IPS DF 6.9 (cell line): ENCODE measurements around the gene CDK17.
"Not testable (repeated sequence)": the region's sequence is repeated elsewhere in the genome, so short reads cannot be mapped to it uniquely, and the experiment has no call there.

Experiments used
- DNase-seq: peaks from one replicate; pipeline ENCODE4 v3.0.0-alpha.2; 2013; ENCODE audit warnings: low read depth, low spot score
- H3K27ac ChIP-seq: one replicate; pipeline ENCODE4 v1.5.1; 2013; ENCODE audit warnings: low read length, control low read depth
- H3K27me3 ChIP-seq: 2 replicates; pipeline ENCODE4 v1.6.1; 2013; ENCODE audit warnings: mild to moderate bottlenecking, low read length; ENCODE audit not compliant: control insufficient read depth, insufficient read depth
- H3K36me3 ChIP-seq: 2 replicates; pipeline ENCODE4 v1.6.1; 2013; ENCODE audit warnings: low read length; ENCODE audit not compliant: control insufficient read depth, insufficient read depth
- H3K4me1 ChIP-seq: 2 replicates; pipeline ENCODE4 v1.6.1; 2013; ENCODE audit warnings: low read length; ENCODE audit not compliant: control insufficient read depth, insufficient read depth
- H3K4me3 ChIP-seq: 2 replicates; pipeline ENCODE4 v1.5.1; 2013; ENCODE audit warnings: mild to moderate bottlenecking, low read length
- H3K9me3 ChIP-seq: 2 replicates; pipeline ENCODE4 v1.6.1; 2013; ENCODE audit warnings: low read length, inconsistent platforms; ENCODE audit not compliant: control insufficient read depth, insufficient read depth
- WGBS: extraction: QIAGEN DNeasy Blood & Tissue Kit; methylation state at CpG from one replicate; pipeline ENCODE4 v1.1.7; 2013; ENCODE audit warnings: mixed read lengths, missing lambda C conversion rate; ENCODE audit not compliant: insufficient read length, insufficient coverage; 5-methylcytosine and 5-hydroxymethylcytosine counted together

CDK17 gene

DNA sequence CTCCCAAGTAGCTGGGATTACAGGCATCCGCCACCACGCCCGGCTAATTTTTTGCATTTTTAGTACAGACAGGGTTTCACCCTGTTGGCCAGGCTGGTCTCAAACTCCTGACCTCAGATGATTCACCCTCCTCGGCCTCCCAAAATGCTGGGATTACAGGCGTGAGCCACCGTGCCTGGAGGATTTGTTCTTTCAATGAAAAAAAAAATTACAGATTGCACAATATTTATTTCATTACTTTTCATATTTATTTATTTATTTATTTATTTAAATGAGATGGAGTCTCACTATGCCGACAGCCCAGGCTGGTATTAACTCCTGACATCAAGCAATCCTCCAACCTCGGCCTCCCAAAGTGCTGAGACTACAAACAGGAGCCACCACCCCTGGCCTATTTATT lies 2.3 kb upstream of the CDK17 start:
- DNase-seq, result not testable (repeated sequence)
- WGBS, result no CpG with 5 or more reads among the region's 8 CpGs

DNA sequence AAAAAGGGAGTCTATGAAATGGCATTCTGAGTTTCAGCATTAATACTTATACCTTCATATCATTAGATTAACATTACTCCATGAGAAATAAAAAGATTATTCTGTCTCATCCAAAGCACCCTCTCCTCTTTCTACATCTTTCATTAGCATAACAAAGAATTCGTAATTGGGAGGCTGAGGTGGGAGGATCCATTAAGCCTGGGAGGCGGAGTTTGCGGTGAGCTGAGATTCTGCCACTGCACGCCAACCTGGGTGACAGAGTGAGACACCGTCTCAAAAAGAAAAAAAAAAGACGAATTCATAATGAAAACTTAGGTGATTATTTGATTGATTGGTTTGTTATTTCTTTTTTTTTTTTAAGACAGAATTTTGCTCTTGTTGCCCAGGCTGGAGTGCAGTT lies 1.8 kb upstream of the CDK17 start:
- no peak overlapping the region for H3K4me3 ChIP-seq
- H3K36me3 ChIP-seq, result no peaks in the 10 kb centered on the region
- H3K4me1 ChIP-seq, result no peaks in the 10 kb centered on the region; the same call in 1 of the 2 replicates
- no peak for DNase-seq
- H3K27me3 ChIP-seq, result no peaks in the 10 kb centered on the region
- H3K27ac ChIP-seq, result no peak overlapping the region
- no CpG with 5 or more reads among the region's 6 CpGs for WGBS
- H3K9me3 ChIP-seq, result no peaks in the 10 kb centered on the region

More for the DNA sequence above, 2.3 kb upstream of the CDK17 start:
- not testable (repeated sequence) for H3K4me1 ChIP-seq, H3K9me3 ChIP-seq, H3K27ac ChIP-seq, H3K27me3 ChIP-seq, H3K36me3 ChIP-seq, H3K4me3 ChIP-seq

DNA sequence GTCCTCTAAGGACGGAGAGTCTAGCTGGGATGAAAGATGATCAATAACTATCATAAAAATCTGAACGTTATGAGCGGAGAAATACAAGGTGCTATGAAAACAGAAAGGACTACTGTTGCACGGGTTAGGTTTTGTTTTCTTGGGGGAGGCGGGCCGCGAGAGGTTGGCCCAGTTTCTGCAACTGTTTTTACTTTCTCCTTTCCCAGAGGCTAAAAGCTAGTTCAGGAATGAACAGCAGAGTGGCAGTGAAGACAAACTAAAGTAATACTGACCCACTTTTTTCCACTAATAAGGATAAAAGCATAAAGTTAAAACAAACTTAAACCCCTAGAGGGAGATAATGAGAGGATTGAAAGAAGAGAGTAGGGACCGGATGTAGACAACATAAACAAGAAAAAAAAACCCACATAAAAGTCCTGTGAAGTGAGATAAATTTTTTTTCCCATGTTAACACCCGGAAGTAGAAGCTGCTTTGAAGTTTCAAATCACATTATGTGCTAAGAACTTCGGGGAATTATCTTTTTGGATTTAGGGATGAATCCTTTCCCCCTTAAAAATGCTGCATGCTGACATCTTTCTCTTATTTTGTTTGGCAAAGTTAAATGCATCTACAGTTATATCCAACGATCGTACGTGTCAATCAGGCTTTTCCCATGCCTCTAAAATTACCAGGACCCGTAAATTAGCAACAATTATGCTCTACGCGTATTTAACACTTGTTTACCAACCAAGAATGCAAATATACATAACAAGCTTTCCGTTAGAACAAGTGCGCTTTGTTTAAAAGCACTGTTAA lies 1.0 kb upstream of the CDK17 start:
- no peaks in the 10 kb centered on the region for H3K27me3 ChIP-seq
- no peaks in the 10 kb centered on the region for H3K36me3 ChIP-seq
- H3K4me3 ChIP-seq, result peak overlapping the region; percentile 93; the same call in 1 of the 2 replicates
- no CpG with 5 or more reads among the region's 18 CpGs for WGBS
- no peaks in the 10 kb centered on the region for H3K9me3 ChIP-seq
- no peak for DNase-seq
- no peak overlapping the region for H3K27ac ChIP-seq
- H3K4me1 ChIP-seq, result no peaks in the 10 kb centered on the region; the same call in 1 of the 2 replicates

DNA sequence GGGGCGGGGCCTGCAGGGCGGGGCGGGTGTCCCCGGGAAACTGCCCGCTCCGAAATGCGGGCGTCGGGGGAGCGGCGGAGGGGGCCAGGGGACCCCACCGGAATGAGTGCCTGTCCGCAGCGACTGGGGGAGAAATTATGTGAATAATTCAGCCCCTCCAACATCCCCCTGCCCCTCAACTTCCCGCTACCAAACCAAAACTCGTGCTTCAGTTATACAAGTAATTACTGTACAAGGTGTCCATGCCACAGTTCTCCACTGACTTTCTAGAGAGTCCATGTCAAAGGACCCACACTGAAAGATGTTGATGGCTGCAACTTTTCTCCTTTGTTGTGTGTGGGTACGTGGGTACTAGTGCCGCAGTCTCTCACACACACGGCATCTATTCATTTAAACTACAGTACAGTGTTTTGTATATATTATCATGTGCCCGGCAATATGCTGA lies 414 bp upstream of the CDK17 start:
- no peaks in the 10 kb centered on the region for H3K36me3 ChIP-seq
- no peak for DNase-seq
- no CpG with 5 or more reads among the region's 20 CpGs for WGBS
- no peak overlapping the region for H3K27ac ChIP-seq
- peak overlapping the region; percentile 93; the same call in 1 of the 2 replicates for H3K4me3 ChIP-seq
- no peaks in the 10 kb centered on the region for H3K9me3 ChIP-seq
- H3K4me1 ChIP-seq, result no peaks in the 10 kb centered on the region; the same call in 1 of the 2 replicates
- H3K27me3 ChIP-seq, result no peaks in the 10 kb centered on the region

DNA sequence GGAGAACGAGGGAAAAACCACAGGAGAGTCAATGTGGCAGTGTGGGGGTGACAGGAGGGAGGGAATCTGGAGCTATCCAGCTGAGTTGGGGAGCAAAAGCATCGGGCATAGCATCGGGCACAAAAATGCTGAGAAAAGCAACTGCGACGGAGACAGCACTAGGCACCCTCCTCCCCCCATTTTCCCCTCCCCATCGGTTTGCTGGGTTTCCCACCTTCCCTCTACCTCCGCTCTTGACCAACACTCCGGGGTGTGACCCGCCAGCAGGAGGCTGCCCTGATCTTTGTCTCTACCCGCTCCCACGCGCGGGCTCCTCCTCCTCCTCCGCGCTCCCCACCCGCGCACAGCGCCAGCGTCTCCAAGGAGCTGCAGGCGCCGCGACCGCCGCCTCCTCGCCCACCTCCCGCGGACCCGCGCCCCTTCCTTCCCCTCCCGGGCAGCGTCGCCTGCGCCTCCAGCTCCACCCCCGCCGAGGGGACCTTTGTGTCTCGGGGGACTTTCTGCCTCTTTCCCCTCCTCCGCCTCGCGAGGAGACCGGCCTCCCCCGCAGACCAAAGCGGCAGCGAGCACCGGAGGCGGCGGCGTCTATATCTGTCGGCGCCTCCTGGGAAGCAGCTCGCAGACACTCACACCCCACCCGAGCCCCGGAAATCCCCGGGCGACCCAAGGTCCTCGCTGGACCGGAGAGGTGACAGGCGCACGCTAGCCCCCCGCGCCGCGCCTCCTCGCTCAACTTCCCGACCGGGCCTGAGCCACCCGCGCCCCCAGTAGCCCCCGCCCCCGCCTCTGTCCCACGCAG lies 920 bp downstream of the CDK17 start:
- Histone ChIP-seq H3K27ac (no peak overlapping the region), H3K4me3 (peak overlapping the region; percentile 93), H3K4me1 (peaks cover 2% of the 10 kb centered on the region; the same call in 1 of the 2 replicates), H3K27me3 (no peaks in the 10 kb centered on the region), H3K36me3 (no peaks in the 10 kb centered on the region), H3K9me3 (no peaks in the 10 kb centered on the region)
- WGBS, result no CpG with 5 or more reads among the region's 70 CpGs
- no peak for DNase-seq

DNA sequence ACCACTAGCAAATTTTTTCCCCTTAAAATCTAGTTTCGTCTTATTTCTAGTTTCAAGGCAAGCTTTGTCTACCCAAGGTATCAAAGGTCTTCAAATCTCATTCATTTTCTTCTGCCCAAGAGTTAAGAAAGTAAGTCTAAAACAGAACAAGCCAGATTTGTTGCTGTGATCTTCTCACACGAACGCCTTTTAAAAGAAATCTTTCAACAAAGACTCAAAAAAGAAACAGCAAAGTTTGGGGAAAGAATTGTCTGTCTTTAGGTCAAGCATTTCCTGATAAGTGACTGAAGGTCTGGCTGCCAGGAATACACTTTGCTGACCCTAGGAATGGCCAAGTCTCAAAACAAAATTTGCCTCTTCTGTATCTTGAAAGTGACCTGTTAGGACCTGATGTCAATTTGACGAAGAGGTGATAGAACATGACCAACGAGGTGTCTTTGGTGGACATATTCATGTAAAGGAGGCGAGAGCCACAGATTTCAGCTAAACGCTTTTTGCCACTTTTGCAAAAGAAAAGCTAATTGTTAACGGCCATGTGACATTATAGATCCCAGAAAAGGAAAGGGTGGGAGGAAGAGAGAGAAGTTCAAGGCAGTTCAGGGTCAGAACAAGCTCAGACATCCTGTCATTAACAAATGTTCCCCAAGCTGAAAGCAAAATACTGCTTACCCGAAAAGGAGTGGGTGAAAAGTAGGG lies 1.7 kb downstream of the CDK17 start:
- DNase-seq, result no peak
- H3K4me3 ChIP-seq, result peak overlapping the region; percentile 93; the same call in 1 of the 2 replicates

DNA sequence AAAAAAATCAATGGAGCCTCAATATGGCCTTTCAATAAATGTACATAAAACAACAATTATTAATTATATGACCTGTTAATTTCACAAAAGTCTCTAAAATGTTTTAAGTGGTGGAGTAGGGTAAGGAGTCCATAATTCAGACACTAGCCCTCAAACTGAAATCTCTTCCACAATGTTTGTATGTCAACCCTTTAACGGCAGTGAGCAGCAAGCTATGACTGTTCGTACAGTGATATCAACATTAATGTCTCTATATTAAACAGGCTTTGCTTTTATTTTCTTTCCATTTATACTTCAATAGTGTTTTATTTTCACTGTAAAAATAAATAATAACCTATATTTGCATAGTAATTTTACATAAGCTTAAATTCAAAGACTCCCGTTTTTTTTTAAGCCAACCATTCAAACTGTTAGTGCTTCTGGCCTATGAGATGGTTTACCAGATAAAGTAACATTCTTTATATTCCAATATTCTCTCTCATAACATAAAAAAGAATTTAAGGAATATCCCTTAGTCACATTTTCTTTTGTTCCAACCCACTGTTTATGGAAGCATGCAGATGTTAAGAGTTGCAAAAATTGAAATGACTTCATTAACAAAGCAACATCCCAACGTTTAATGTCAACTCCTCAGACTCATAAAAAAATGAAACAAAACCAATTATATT lies 2.3 kb downstream of the CDK17 start:
- DNase-seq, result no peak

More for the DNA sequence above, 1.7 kb downstream of the CDK17 start:
- Histone ChIP-seq H3K9me3 (no peaks in the 10 kb centered on the region), H3K36me3 (no peaks in the 10 kb centered on the region), H3K4me1 (peaks cover 2% of the 10 kb centered on the region; the same call in 1 of the 2 replicates), H3K27me3 (no peaks in the 10 kb centered on the region), H3K27ac (no peak overlapping the region)
- WGBS, result no CpG with 5 or more reads among the region's 9 CpGs

DNA sequence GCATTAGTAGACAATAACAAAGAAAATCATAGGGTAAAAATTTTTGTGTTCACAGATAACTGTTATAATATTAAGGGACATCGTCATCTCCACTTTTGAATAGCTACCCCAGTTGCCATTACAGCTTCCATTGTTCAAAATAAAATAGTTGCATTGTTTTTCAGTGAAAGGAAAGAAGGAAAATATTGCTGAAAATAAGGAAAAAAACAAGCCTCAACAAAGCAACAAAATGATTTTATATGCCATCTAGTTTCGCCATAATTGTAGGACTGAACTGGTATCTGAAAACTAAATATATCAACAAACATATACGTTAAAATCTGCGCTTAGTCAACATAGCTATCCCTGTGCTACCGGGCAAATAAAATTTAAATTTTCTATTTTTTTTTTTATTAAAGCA lies 3.3 kb downstream of the CDK17 start:
- no peak overlapping the region for H3K27ac ChIP-seq
- no peak for DNase-seq
- no peaks in the 10 kb centered on the region for H3K27me3 ChIP-seq
- WGBS, result no CpG with 5 or more reads among the region's 5 CpGs
- no peaks in the 10 kb centered on the region for H3K36me3 ChIP-seq
- H3K9me3 ChIP-seq, result no peaks in the 10 kb centered on the region
- peaks cover 2% of the 10 kb centered on the region; the same call in 1 of the 2 replicates for H3K4me1 ChIP-seq
- no peak overlapping the region for H3K4me3 ChIP-seq

More for the DNA sequence above, 2.3 kb downstream of the CDK17 start:
- Histone ChIP-seq H3K4me1 (peaks cover 2% of the 10 kb centered on the region; the same call in 1 of the 2 replicates), H3K4me3 (no peak overlapping the region), H3K27ac (no peak overlapping the region), H3K36me3 (no peaks in the 10 kb centered on the region), H3K9me3 (no peaks in the 10 kb centered on the region), H3K27me3 (no peaks in the 10 kb centered on the region)
- WGBS, result no CpG with 5 or more reads among the region's 4 CpGs

DNA sequence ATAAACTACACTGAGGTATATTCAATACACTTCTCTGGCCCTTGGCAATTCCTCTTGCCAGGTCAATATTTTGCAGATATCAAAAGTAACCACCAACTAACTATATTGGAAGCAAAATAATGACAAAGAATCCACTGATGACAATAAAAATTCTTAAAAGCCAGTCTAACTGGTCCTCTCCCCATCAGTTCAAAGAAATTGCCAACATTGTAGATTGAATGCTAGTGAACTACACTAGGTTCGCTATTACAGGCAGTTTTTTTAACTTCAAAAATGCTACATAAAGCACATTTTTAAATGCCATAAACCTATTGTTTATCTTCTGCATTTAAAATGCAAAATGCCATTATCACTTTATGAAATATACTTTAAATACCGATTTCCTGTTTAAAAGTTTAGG lies 4.0 kb downstream of the CDK17 start:
- DNase-seq, result no peak
- no peaks in the 10 kb centered on the region for H3K9me3 ChIP-seq
- peaks cover 2% of the 10 kb centered on the region; the same call in 1 of the 2 replicates for H3K4me1 ChIP-seq
- no peak overlapping the region for H3K27ac ChIP-seq
- 100% methylated on average over 1 of the region's 2 CpGs for WGBS
- no peaks in the 10 kb centered on the region for H3K27me3 ChIP-seq
- H3K36me3 ChIP-seq, result no peaks in the 10 kb centered on the region
- no peak overlapping the region for H3K4me3 ChIP-seq
